Hematopoietic multipotent progenitor cell treated with erythropoietin and hydrocortisone succinate and interleukin-3 and kit ligand, for 17 days (in vitro differentiated cells): ENCODE data around the gene SORT1.
"Not testable (repeated sequence)": the region's sequence is repeated elsewhere in the genome, so short reads cannot be mapped to it uniquely, and the experiment has no call there.

ENCODE experiments used
- DNase-seq: peaks from one replicate; pipeline ENCODE4 v3.0.0-alpha.2; 2015; ENCODE audit warnings: low spot score

The SORT1 gene

GRCh38 chr1:109396871-109397580 lies 692 bp downstream of the SORT1 start:
- DNase-seq, result no peak

GRCh38 chr1:109396513-109396839 lies 1.2 kb downstream of the SORT1 start:
- no peak for DNase-seq

GRCh38 chr1:109395602-109396512 lies 1.9 kb downstream of the SORT1 start:
- no peak for DNase-seq

- not testable (repeated sequence) for DNase-seq
Measured at GRCh38 chr1:109395282-109395599, 2.5 kb downstream of the SORT1 start.

GRCh38 chr1:109394591-109395281 lies 3.0 kb downstream of the SORT1 start:
- no peak for DNase-seq

GRCh38 chr1:109393617-109394233 lies 4.0 kb downstream of the SORT1 start:
- no peak for DNase-seq

GRCh38 chr1:109392788-109393616 lies 4.7 kb downstream of the SORT1 start:
- DNase-seq, result no peak

- DNase-seq, result no peak
Measured at GRCh38 chr1:109392037-109392787, 5.5 kb downstream of the SORT1 start.

- no peak for DNase-seq
Measured at GRCh38 chr1:109391626-109392025, 6.1 kb downstream of the SORT1 start.

- no peak for DNase-seq
Measured at GRCh38 chr1:109391157-109391556, 6.6 kb downstream of the SORT1 start.

- DNase-seq, result no peak
Measured at GRCh38 chr1:109389638-109390341, 7.9 kb downstream of the SORT1 start.

- DNase-seq, result no peak
Measured at GRCh38 chr1:109388884-109389637, 8.7 kb downstream of the SORT1 start.

GRCh38 chr1:109388208-109388711 lies 9.5 kb downstream of the SORT1 start:
- no peak for DNase-seq

GRCh38 chr1:109386054-109386717 lies 11.5 kb downstream of the SORT1 start:
- DNase-seq, result no peak

GRCh38 chr1:109385417-109385816 lies 12.3 kb downstream of the SORT1 start:
- no peak for DNase-seq

- no peak for DNase-seq
Measured at GRCh38 chr1:109383854-109384253, 13.9 kb downstream of the SORT1 start.

GRCh38 chr1:109383087-109383779 lies 14.5 kb downstream of the SORT1 start:
- no peak for DNase-seq

- no peak for DNase-seq
Measured at GRCh38 chr1:109381573-109381972, 16.1 kb downstream of the SORT1 start.
